ENCODE results near the gene PHACTR4.

GRCh38 chr1:28439320-28439719, 69.8 kb downstream of the PHACTR4 start:
- TF ChIP-seq CTCF (IDR thresholded peaks at IDR 0.05; ENCODE audit: insufficient read depth, low read length, poor library complexity, severe bottlenecking) (no peak), EZH2phosphoT487 (conservative IDR thresholded peaks at IDR 0.05; ENCODE audit: low read length) (no peak)

Measured in SU-DHL-6 (cell line).